Measurements from ENCODE around the gene CCDC124. TPM values are rescaled to one million over a fixed set of nuclear protein-coding genes. Genes with fewer than 3 reads are reported as not detected.

Gene CCDC124
- total RNA-seq, 1 experiment from 2014 or later = 165 TPM

DNA sequence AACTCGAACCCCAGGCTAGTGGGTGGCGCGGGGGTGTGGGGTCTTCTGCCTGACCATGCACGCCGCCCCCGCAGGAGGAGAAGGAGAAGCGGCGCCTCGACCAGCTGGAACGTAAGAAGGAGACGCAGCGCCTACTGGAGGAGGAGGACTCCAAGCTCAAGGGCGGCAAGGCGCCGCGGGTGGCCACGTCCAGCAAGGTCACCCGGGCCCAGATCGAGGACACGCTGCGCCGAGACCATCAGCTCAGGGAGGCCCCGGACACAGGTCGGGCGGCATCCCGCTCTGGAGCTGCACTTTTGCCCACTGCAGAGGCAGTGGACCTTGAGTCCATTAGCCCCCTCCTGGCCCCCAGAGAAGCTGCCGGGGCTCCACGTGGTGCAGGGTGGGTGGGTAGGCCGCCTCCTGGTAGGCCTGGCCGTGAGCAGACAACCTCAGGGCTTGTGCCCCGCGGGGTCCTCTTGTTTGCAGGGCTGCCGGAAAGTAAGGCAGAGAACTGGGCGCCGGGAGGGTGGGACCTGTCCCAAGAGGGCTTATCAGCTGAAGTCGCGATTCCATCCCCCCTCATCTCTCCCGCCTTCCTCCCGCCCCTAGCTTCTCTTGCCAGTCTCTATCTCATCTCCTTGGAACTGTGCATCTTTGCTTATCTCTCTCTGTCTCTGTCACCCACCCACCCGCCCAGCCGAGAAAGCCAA lies 9.9 kb downstream of the CCDC124 start:
- Histone ChIP-seq H3K36me3 (ENCODE audit: low read depth, low read length) (peaks cover 3% of the 10 kb centered on the region; the same call in 1 of the 2 replicates), H3K9me3 (ENCODE audit: low read length) (no peaks in the 10 kb centered on the region), H4K20me1 (ENCODE audit: low read length) (0 out of 2 replicates have a peak, but pooled peaks cover 2% of the 10 kb centered on the region), H3K27me3 (ENCODE audit: low read length) (no peaks in the 10 kb centered on the region), H3K79me2 (ENCODE audit: low read length) (no peaks in the 10 kb centered on the region), H3K9ac (ENCODE audit: low read length) (no peak overlapping the region), H3K27ac (ENCODE audit: low read length) (no peak overlapping the region), H3K4me2 (ENCODE audit: low read length) (no peak overlapping the region), H3K9me2 (replicated peaks; ENCODE audit: low read length) (no peaks in the 10 kb centered on the region), H3K4me3 (ENCODE audit: low read length) (no peak overlapping the region), H2AFZ (ENCODE audit: low read length) (no peak overlapping the region), H3K4me1 (ENCODE audit: insufficient read depth, low read length) (peaks cover 21% of the 10 kb centered on the region), H3F3A (ENCODE audit: low read length, unreplicated experiment) (peaks cover 5% of the 10 kb centered on the region)
- POLR2A ChIA-PET (ENCODE audit: unreplicated experiment) = no interaction called here
- no TSS peak for BruUV-seq (replicated peaks)
- intact Hi-C loops (cut with micrococcal nuclease) = no loop called here
- ATAC-seq (no peak), DNase-seq (no peak)
- TF ChIP-seq EZH2phosphoT487 (IDR thresholded peaks at IDR 0.05; ENCODE audit: borderline replicate concordance, low read length) (no peak), EZH2 (IDR thresholded peaks at IDR 0.05; ENCODE audit: low read length, unreplicated experiment) (no peak)
- TF ChIP-seq, protein P1, sequence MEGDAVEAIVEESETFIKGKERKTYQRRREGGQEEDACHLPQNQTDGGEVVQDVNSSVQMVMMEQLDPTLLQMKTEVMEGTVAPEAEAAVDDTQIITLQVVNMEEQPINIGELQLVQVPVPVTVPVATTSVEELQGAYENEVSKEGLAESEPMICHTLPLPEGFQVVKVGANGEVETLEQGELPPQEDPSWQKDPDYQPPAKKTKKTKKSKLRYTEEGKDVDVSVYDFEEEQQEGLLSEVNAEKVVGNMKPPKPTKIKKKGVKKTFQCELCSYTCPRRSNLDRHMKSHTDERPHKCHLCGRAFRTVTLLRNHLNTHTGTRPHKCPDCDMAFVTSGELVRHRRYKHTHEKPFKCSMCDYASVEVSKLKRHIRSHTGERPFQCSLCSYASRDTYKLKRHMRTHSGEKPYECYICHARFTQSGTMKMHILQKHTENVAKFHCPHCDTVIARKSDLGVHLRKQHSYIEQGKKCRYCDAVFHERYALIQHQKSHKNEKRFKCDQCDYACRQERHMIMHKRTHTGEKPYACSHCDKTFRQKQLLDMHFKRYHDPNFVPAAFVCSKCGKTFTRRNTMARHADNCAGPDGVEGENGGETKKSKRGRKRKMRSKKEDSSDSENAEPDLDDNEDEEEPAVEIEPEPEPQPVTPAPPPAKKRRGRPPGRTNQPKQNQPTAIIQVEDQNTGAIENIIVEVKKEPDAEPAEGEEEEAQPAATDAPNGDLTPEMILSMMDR (conservative IDR thresholded peaks at IDR 0.05; ENCODE audit: low read depth, low read length) = no peak
- CTCF ChIA-PET = no interaction called here

- Histone ChIP-seq H4K20me1 (ENCODE audit: low read length) (0 out of 2 replicates have a peak, but pooled peaks cover 2% of the 10 kb centered on the region), H3K9me2 (replicated peaks; ENCODE audit: low read length) (no peaks in the 10 kb centered on the region), H3K9ac (ENCODE audit: low read length) (no peak overlapping the region), H3K4me1 (ENCODE audit: insufficient read depth, low read length) (peaks cover 17% of the 10 kb centered on the region), H3K9me3 (ENCODE audit: low read length) (no peaks in the 10 kb centered on the region), H3K27me3 (ENCODE audit: low read length) (no peaks in the 10 kb centered on the region), H3K4me3 (ENCODE audit: low read length) (no peak overlapping the region), H3K36me3 (ENCODE audit: low read depth, low read length) (peaks cover 3% of the 10 kb centered on the region; the same call in 1 of the 2 replicates), H3K4me2 (ENCODE audit: low read length) (peak overlapping the region; percentile 7; the same call in 1 of the 2 replicates), H3K79me2 (ENCODE audit: low read length) (no peaks in the 10 kb centered on the region), H2AFZ (ENCODE audit: low read length) (no peak overlapping the region), H3K27ac (ENCODE audit: low read length) (0 out of 2 replicates have a peak overlapping the region, but pooled peaks have one; percentile 14), H3F3A (ENCODE audit: low read length, unreplicated experiment) (peaks cover 5% of the 10 kb centered on the region)
- DNase-seq (no peak), ATAC-seq (peak; percentile 20)
- TSS peak; percentile 85 for BruUV-seq (replicated peaks)
- TF ChIP-seq, protein P1 (conservative IDR thresholded peaks at IDR 0.05; ENCODE audit: low read depth, low read length) = no peak
- no peak for TF ChIP-seq EZH2 (IDR thresholded peaks at IDR 0.05; ENCODE audit: low read length, unreplicated experiment)
- no peak for TF ChIP-seq EZH2phosphoT487 (IDR thresholded peaks at IDR 0.05; ENCODE audit: borderline replicate concordance, low read length)
- ChIA-PET CTCF (no interaction called here), POLR2A (ENCODE audit: unreplicated experiment) (interaction anchor here (0.6 kb wide), 1 partner anchor 270 kb away, joined by 4 read pairs; no protein-coding TSS in a partner anchor)
- intact Hi-C loops (cut with micrococcal nuclease) = no loop called here
These were observed 10.7 kb downstream of the CCDC124 start for GRCh38 chr19:17943274-17944221.

Data from PC-3 (cell line).